Testis (tissue), 2 donors: Measurements from ENCODE around the gene RGS16.

Experiments used
- CTCF ChIP-seq, 3 experiments: fragments of 450-650 bp in 2 of 3; fragments of 200-600 bp in 1 of 3; sonication (generic) in 1 of 3; IDR thresholded peaks; one replicate each; pipeline ENCODE4 v1.5.1; 2016 to 2019; ENCODE audit warnings: antibody characterized with exemption in 3 of 3, mild to moderate bottlenecking in 2 of 3, moderate library complexity in 1 of 3
- POLR2A ChIP-seq: fragments of 450-650 bp; IDR thresholded peaks from one replicate; pipeline ENCODE4 v1.6.1; 2017; ENCODE audit warnings: antibody characterized with exemption, mild to moderate bottlenecking, moderate library complexity

DNA sequence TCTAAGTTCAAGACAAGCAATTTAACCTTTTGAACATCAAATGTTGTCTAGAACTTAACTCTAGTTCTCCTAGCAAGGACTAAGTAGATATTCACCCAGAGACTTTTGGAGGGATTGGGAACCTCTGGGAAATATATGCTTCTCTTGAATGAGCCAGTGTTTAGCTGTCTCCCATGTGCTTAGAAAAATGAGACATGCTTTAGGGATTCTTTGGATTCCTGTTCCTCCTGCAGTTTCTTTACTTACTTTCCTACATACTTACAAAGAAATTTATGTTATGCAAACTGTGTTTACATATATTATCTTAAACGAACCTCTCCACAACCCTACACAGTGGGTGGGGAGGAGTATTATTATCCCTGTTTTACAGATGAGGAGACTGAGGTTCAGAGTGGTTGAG is 54.4 kb downstream of the RGS16 start:
- TF ChIP-seq CTCF (IDR thresholded peaks at IDR 0.05) (no peak), POLR2A (no peak)
